AG09319 (cell line): Measurements from ENCODE around the gene AGAP1.

Source experiments
- DNase-seq: peaks from one replicate; pipeline ENCODE4 v3.0.0-alpha.2; 2010; ENCODE audit warnings: low read depth; ENCODE audit errors: extremely low read depth
- TF ChIP-seq, protein P1 (sequence below): IDR thresholded peaks from 2 replicates; pipeline ENCODE4 v1.5.1; 2011; ENCODE audit warnings: low read depth, mild to moderate bottlenecking, inconsistent platforms, low read length, moderate library complexity

AGAP1 gene

DNA sequence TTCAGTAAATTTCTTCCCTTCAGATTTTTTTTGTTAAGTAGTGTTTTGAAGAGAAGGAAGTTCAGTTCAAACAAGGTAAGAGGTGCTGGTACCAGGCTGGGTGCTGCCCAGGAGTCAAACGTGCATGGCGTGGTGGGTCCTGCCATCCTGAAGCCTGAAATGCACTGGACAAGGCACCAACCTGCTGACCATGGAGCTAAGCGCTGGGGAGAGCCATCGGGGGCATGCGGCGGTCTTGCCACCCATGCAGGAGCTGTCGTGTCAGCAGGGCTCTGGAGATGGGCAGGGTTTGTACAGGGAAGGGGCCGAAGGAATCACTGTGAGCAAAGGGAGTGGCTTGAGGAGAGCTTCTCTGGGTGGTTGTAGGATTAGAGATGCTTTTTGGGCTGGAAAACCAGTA is 547.8 kb downstream of the AGAP1 start:
- DNase-seq = no peak
- TF ChIP-seq, protein P1, sequence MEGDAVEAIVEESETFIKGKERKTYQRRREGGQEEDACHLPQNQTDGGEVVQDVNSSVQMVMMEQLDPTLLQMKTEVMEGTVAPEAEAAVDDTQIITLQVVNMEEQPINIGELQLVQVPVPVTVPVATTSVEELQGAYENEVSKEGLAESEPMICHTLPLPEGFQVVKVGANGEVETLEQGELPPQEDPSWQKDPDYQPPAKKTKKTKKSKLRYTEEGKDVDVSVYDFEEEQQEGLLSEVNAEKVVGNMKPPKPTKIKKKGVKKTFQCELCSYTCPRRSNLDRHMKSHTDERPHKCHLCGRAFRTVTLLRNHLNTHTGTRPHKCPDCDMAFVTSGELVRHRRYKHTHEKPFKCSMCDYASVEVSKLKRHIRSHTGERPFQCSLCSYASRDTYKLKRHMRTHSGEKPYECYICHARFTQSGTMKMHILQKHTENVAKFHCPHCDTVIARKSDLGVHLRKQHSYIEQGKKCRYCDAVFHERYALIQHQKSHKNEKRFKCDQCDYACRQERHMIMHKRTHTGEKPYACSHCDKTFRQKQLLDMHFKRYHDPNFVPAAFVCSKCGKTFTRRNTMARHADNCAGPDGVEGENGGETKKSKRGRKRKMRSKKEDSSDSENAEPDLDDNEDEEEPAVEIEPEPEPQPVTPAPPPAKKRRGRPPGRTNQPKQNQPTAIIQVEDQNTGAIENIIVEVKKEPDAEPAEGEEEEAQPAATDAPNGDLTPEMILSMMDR = no peak

DNA sequence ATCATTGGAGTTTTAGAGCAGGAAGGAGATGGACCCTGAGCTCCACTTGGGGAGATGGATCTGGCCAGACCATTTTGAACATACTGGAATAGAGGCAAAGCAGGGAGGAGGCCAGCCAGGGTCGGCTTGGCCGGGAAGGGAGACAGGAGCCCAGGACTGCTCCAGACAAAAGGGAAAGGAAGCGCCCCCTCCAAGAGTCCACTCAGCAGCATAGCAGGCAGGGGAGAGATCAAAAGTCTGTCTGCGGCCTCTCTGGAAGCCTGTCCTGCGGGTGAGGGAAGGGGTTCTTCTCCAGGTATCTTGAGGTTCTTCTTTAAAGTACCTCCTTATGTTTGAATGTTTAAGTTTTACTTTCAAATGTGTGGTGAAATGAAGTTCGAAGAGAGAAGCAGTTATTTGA is 548.2 kb downstream of the AGAP1 start:
- TF ChIP-seq, protein P1 = no peak
- no peak for DNase-seq

DNA sequence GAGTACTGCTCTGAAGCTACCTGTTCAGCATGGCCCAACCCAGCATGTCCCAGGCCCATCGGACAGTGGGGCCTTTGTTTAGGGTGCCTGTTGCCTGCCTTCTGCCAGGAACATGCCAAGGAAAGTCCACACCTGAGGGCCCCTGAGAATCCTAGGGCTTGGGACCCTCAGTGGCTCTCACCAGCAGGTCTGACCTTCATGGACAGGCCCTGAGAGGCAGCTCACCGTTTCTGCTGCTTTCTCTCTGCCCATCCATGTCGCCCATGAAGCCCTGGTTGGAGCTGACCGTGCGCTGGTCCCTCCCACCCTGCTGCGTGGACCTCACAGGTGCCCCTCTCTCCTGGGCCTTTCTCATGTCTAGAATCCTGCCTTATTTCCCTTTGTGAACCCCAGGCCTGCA is 550.3 kb downstream of the AGAP1 start:
- TF ChIP-seq, protein P1 = no peak

DNA sequence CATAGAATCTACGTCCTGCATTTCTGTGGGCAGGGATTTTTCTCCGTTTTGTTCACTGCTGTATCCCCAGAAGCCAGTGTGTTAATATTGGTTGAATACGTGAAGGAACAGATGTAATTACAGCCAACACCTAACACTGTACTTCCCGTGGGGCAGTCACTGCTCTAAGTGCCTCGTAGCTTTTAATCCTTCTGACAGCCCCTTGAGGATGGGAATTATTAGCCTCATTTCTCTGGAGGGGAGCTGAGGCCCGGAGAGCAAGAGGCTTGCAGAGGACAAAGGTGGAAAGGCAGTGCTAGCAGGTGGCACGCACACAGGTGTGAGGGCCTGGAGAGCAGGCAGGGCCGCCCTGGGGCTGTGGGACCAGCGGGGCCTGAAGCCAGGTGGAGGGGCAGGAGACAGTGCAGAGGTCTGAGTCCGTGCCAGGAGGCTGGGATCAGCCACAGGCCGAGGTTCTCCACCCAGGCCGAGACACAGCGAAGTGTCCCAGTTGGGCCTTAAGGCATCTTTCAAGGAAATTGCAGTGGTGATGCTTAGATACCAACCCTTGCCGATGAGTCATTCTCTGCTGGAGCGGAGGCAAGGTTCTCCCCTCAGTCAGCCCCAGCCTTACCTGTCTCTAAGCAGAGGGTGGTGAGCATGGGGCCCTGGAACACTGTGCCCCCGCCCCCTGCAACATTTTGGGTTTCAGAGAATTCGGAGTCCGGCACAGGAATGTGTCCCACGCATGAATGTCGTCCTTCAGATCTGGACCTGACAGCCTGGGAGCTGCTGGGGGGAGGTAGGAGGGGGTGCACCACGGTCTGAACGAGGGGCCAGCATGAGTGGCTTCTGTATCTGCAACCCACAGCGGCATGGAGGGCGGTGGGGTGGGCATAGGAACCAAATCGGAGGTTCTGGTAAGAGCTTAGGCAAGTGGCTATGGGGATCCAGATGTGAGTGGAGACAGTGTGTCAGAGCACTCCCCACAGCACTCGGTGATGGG is 551.7 kb downstream of the AGAP1 start:
- DNase-seq = no peak
- TF ChIP-seq, protein P1 = no peak

More for the DNA sequence above, 550.3 kb downstream of the AGAP1 start:
- DNase-seq = no peak

DNA sequence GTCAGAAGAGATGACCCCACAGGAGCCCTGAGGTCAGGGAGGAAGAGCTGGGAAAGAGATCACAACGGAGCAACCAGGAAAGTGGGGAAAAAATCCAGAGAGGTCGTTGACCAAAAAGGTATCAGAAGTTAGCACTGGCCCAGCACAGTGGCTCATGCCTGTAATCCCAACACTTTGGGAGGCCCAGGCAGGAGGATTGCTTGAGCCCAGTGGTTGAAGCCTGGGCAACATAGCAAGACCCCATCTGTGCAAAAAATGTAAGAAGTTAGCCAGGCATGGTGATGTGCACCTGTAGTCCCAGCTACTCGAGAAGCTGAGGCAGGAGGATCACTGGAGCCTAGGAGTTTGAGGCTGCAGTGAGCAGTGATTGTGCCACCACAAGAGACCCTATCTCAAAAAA is 552.9 kb downstream of the AGAP1 start:
- TF ChIP-seq, protein P1 = no peak
- DNase-seq = no peak

DNA sequence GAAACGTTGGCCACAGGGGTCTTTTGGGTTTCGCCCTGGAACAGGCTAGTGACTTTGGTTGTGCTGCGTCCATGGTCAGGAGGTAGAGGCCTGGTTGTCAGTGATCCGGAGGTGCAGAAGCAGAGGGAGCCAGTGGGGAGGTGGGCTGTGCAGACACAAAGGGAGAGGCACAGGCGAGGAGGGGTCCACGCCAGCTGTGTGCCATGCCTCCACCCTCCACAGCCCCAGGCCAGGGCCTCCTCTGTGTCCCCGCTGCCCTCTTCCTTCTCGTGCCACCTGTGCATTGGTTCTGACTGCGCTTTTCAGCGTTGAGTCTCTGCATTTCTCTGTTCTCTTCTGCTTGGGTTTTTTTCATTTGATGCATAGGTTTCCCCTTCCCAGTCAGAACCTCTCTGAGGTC is 553.3 kb downstream of the AGAP1 start:
- TF ChIP-seq, protein P1 = no peak

DNA sequence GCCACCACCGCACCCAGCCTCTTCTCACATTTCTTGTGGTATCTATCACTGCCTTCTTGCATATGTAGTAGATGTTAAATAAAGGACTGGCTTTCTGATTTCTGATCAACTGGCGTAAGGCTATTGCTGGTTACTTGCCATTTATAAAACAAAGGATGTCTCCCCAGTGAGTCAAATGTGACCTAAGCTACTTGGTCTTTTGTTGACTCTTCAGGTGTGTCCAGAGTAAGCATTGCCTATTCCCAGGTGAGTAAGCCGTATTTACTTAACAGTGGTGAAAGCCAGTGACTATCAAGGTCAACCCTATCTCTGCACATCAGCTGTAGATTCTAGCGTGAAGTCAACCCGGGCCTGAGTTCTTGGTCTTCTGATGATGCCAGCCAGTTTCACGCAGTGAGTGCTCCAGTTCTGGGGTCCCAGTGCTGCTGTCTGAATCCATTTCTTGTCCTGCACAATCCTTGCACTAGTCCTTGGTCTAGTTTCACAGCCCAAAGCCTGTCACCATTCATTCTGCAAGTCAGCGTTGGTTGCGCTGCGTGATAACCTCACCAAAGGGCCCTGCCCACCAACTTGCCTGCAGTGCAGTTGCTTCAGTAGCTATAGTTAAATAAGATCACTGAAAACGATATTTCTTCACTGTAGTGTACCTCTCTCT is 554.2 kb downstream of the AGAP1 start:
- DNase-seq = no peak
- TF ChIP-seq, protein P1 = no peak

More for the DNA sequence above, 553.3 kb downstream of the AGAP1 start:
- no peak for DNase-seq
